ENCODE results near the gene GDI1. TPM values are rescaled to one million over a fixed set of nuclear protein-coding genes. Genes with fewer than 3 reads are reported as not detected.

Gene GDI1
- total and polyA plus RNA-seq, 2 of the 8 experiments (the other 6 are each of a cell fraction or from before 2014, with no cell fraction given) = 83.1 to 136 TPM

- H3K4ac ChIP-seq (replicated peaks; ENCODE audit: insufficient read length, low read depth, low read length) = no peak overlapping the region
- H3K9me3 ChIP-seq (ENCODE audit: insufficient read depth in 2 of 2, low read depth in 1 of 2, low read length in 1 of 2) = no peaks in the 10 kb centered on the region
- H4K91ac ChIP-seq (replicated peaks; ENCODE audit: insufficient read length, low read length) = no peak overlapping the region
- H2BK15ac ChIP-seq (ENCODE audit: low read length) = no peak overlapping the region
- no peak overlapping the region for H3K9ac ChIP-seq (replicated peaks in 1 of 4; ENCODE audit: extremely low read depth in 1 of 4, low read depth in 3 of 4, low read length in 3 of 4)
- no peak overlapping the region for H3K4me2 ChIP-seq (ENCODE audit: insufficient read depth in 1 of 2, low read depth in 2 of 2, low read length in 2 of 2)
- H3K4me1 ChIP-seq (replicated peaks in 1 of 4; ENCODE audit: control insufficient read depth in 3 of 4, insufficient read depth in 4 of 4, low read length in 3 of 4) = peaks cover 0 to 4% (median 0%) of the 10 kb centered on the region in 4 experiments; a peak in 1 of 7 replicates
- H4K8ac ChIP-seq (ENCODE audit: extremely low read depth, insufficient read depth, low read length) = no peak overlapping the region
- H3K27ac ChIP-seq (ENCODE audit: low read depth, low read length) = no peak overlapping the region
- no peak for FAIRE-seq
- no peak for DNase-seq (ENCODE audit: low read depth in 1 of 2, low spot score in 2 of 2)
- H3K79me1 ChIP-seq (ENCODE audit: low read depth, low read length) = no peaks in the 10 kb centered on the region; the same call in 1 of the 2 replicates
- H2BK5ac ChIP-seq (ENCODE audit: low read depth, low read length) = no peak overlapping the region
- no peaks in the 10 kb centered on the region for H3K27me3 ChIP-seq (replicated peaks in 1 of 4; ENCODE audit: control insufficient read depth in 3 of 4, extremely low read depth in 1 of 4, insufficient read depth in 3 of 4, low read length in 3 of 4)
- H3K18ac ChIP-seq (ENCODE audit: extremely low read depth, low read length) = no peak overlapping the region
- H3K56ac ChIP-seq (replicated peaks; ENCODE audit: insufficient read length, low read depth, low read length) = no peak overlapping the region
- peaks cover 0 to 2% of the 10 kb centered on the region in 2 experiments for H4K20me1 ChIP-seq (replicated peaks in 1 of 2; ENCODE audit: control insufficient read depth in 1 of 2, insufficient read depth in 2 of 2, low read length in 2 of 2)
- CTCF ChIA-PET (ENCODE audit: partially characterized antibody) = interaction anchor here (0.9 to 1.4 kb wide), 3 partner anchors 16 to 79 kb away, joined by 3 read pairs; no protein-coding TSS in a partner anchor
- H3K14ac ChIP-seq (ENCODE audit: insufficient read length) = no peak overlapping the region
- WGBS, 2 experiments (ENCODE audit: extremely low coverage in 1 of 2, insufficient coverage in 1 of 2, insufficient read length in 1 of 2, insufficient replicate concordance in 2 of 2, low coverage in 1 of 2, low lambda C conversion rate in 2 of 2, missing lambda C conversion rate in 1 of 2) = 98% methylated on average over 12 of the region's 14 CpGs; no CpG with 5 or more reads in 1 of the 2 experiments
- H3K36me3 ChIP-seq (ENCODE audit: control insufficient read depth in 2 of 4, insufficient read depth in 4 of 4, low read length in 3 of 4) = peaks cover 0 to 17% (median 5%) of the 10 kb centered on the region in 4 experiments; a peak in 5 of 8 replicates
- H3K4me3 ChIP-seq (ENCODE audit: extremely low read depth in 1 of 4, insufficient read depth in 2 of 4, low read depth in 3 of 4, low read length in 4 of 4) = no peak overlapping the region
- no peaks in the 10 kb centered on the region; a peak in 1 of 4 replicates for H3K79me2 ChIP-seq (ENCODE audit: control insufficient read depth in 1 of 2, insufficient read depth in 2 of 2, low read length in 2 of 2)
- H2AK5ac ChIP-seq (ENCODE audit: low read depth, low read length) = no peak overlapping the region
- no peak overlapping the region for H2BK20ac ChIP-seq (ENCODE audit: low read length)
- H2AFZ ChIP-seq (ENCODE audit: low read length) = no peak overlapping the region
- H2BK12ac ChIP-seq (ENCODE audit: low read depth, low read length) = no peak overlapping the region
- TF ChIP-seq TEAD4 (IDR thresholded peaks at IDR 0.05; ENCODE audit: low read depth, low read length) (no peak), CREB1 (IDR thresholded peaks at IDR 0.05) (no peak), TAF7 (optimal IDR thresholded peaks at IDR 0.05; ENCODE audit: borderline replicate concordance, low read depth, low read length) (no peak)
- peaks cover 3% of the 10 kb centered on the region; the same call in 1 of the 2 replicates for H3K23me2 ChIP-seq (ENCODE audit: low read depth, low read length)
- H4K5ac ChIP-seq (ENCODE audit: insufficient read length, low read depth, low read length) = no peak overlapping the region
- no peak overlapping the region for H3K23ac ChIP-seq (ENCODE audit: insufficient read length)
- POLR2A ChIA-PET (ENCODE audit: partially characterized antibody) = interaction anchor here (1.3 to 1.6 kb wide), 4 partner anchors 10 to 30 kb away, joined by 3 to 4 read pairs (median 4); no protein-coding TSS in a partner anchor
- no peak overlapping the region for H2BK120ac ChIP-seq (replicated peaks; ENCODE audit: low read depth, low read length)
Observed at GRCh38 chrX:154448484-154448883, 11.5 kb downstream of the GDI1 start.

Data from H1 (cell line).